ENCODE measurements around the gene ARL4D. TPM values are rescaled to one million over a fixed set of nuclear protein-coding genes. Genes with fewer than 3 reads are reported as not detected.
"Not testable (repeated sequence)": the region's sequence is repeated elsewhere in the genome, so short reads cannot be mapped to it uniquely, and the experiment has no call there.

Gene ARL4D
- total RNA-seq, 1 donor from 2014 or later: 35.7 TPM

DNA sequence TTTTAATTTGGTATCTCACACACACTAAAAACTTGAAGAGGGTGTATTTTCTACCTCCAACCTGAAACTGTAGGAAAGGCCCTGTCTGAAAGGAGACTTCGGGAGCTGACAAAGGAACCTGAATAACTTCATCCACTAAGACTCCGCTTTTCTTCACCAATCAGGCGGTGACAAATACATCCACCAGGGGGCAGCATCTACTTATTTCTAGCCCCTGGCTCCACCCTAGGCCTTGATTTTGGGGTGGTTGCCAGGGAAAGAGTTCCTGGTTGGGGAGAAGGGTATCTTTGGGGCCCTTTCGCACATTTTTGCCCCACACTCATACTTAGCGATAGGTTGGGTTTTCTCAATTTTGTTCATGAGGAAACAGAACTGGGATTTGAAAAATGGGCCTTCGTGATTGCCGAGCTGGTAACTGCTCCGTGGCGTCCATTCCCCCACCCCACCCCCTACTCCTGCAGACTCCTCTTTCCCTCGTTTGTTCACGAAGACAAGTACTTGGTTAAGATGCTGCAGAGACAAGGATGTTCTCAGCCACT, 4.8 kb upstream of the ARL4D start:
- no peak overlapping the region for H3K4me3 Mint-ChIP-seq (ENCODE audit: unreplicated experiment)
- TF ChIP-seq, protein P1, sequence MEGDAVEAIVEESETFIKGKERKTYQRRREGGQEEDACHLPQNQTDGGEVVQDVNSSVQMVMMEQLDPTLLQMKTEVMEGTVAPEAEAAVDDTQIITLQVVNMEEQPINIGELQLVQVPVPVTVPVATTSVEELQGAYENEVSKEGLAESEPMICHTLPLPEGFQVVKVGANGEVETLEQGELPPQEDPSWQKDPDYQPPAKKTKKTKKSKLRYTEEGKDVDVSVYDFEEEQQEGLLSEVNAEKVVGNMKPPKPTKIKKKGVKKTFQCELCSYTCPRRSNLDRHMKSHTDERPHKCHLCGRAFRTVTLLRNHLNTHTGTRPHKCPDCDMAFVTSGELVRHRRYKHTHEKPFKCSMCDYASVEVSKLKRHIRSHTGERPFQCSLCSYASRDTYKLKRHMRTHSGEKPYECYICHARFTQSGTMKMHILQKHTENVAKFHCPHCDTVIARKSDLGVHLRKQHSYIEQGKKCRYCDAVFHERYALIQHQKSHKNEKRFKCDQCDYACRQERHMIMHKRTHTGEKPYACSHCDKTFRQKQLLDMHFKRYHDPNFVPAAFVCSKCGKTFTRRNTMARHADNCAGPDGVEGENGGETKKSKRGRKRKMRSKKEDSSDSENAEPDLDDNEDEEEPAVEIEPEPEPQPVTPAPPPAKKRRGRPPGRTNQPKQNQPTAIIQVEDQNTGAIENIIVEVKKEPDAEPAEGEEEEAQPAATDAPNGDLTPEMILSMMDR (IDR thresholded peaks at IDR 0.05; ENCODE audit: unreplicated experiment): peak; percentile 92
- H3K9me3 Mint-ChIP-seq (ENCODE audit: unreplicated experiment): no peaks in the 10 kb centered on the region
- peaks cover 22% of the 10 kb centered on the region for H3K4me1 Mint-ChIP-seq (ENCODE audit: unreplicated experiment)
- H3K36me3 Mint-ChIP-seq (ENCODE audit: low read depth, unreplicated experiment): no peaks in the 10 kb centered on the region
- DNase-seq (ENCODE audit: low spot score): peak; percentile 87
- no peak overlapping the region for H3K27ac Mint-ChIP-seq (ENCODE audit: unreplicated experiment)
- peaks cover 5% of the 10 kb centered on the region for H3K27me3 Mint-ChIP-seq (ENCODE audit: unreplicated experiment)

GRCh38 chr17:43394696-43395095, 4.1 kb upstream of the ARL4D start:
- H3K4me3 Mint-ChIP-seq (ENCODE audit: unreplicated experiment); H3K27ac Mint-ChIP-seq (ENCODE audit: unreplicated experiment); DNase-seq (ENCODE audit: low spot score); H3K36me3 Mint-ChIP-seq (ENCODE audit: low read depth, unreplicated experiment); H3K9me3 Mint-ChIP-seq (ENCODE audit: unreplicated experiment); H3K27me3 Mint-ChIP-seq (ENCODE audit: unreplicated experiment): not testable (repeated sequence)
- peaks cover 22% of the 10 kb centered on the region for H3K4me1 Mint-ChIP-seq (ENCODE audit: unreplicated experiment)

- peaks cover 24% of the 10 kb centered on the region for H3K4me1 Mint-ChIP-seq (ENCODE audit: unreplicated experiment)
- H3K4me3 Mint-ChIP-seq (ENCODE audit: unreplicated experiment): no peak overlapping the region
- no peak for DNase-seq (ENCODE audit: low spot score)
- H3K9me3 Mint-ChIP-seq (ENCODE audit: unreplicated experiment): no peaks in the 10 kb centered on the region
- H3K27me3 Mint-ChIP-seq (ENCODE audit: unreplicated experiment): peaks cover 5% of the 10 kb centered on the region
- H3K36me3 Mint-ChIP-seq (ENCODE audit: low read depth, unreplicated experiment): no peaks in the 10 kb centered on the region
- no peak overlapping the region for H3K27ac Mint-ChIP-seq (ENCODE audit: unreplicated experiment)
- TF ChIP-seq, protein P1 (IDR thresholded peaks at IDR 0.05; ENCODE audit: unreplicated experiment): no peak
Observed at GRCh38 chr17:43395165-43395564, 3.6 kb upstream of the ARL4D start.

GRCh38 chr17:43396491-43397060, 2.2 kb upstream of the ARL4D start:
- Mint-ChIP-seq H3K9me3 (ENCODE audit: unreplicated experiment) (no peaks in the 10 kb centered on the region), H3K27me3 (ENCODE audit: unreplicated experiment) (peaks cover 5% of the 10 kb centered on the region), H3K4me1 (ENCODE audit: unreplicated experiment) (peaks cover 36% of the 10 kb centered on the region), H3K27ac (ENCODE audit: unreplicated experiment) (no peak overlapping the region), H3K36me3 (ENCODE audit: low read depth, unreplicated experiment) (peaks cover 6% of the 10 kb centered on the region), H3K4me3 (ENCODE audit: unreplicated experiment) (no peak overlapping the region)
- TF ChIP-seq, protein P1 (IDR thresholded peaks at IDR 0.05; ENCODE audit: unreplicated experiment): no peak
- no peak for DNase-seq (ENCODE audit: low spot score)

DNA sequence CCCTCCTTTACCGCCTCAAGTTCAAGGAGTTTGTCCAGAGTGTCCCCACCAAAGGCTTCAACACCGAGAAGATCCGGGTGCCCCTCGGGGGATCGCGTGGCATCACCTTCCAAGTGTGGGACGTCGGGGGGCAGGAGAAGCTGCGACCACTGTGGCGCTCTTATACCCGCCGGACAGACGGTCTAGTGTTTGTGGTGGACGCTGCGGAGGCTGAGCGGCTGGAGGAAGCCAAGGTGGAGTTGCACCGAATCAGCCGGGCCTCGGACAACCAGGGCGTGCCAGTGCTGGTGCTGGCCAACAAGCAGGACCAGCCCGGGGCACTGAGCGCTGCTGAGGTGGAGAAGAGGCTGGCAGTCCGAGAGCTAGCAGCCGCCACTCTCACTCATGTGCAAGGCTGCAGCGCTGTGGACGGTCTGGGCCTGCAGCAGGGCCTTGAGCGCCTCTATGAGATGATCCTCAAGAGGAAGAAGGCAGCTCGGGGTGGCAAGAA, 1.1 kb downstream of the ARL4D start:
- Mint-ChIP-seq H3K4me3 (ENCODE audit: unreplicated experiment) (peak overlapping the region; percentile 96), H3K9me3 (ENCODE audit: unreplicated experiment) (no peaks in the 10 kb centered on the region), H3K27me3 (ENCODE audit: unreplicated experiment) (peaks cover 3% of the 10 kb centered on the region), H3K36me3 (ENCODE audit: low read depth, unreplicated experiment) (peaks cover 6% of the 10 kb centered on the region), H3K4me1 (ENCODE audit: unreplicated experiment) (peaks cover 54% of the 10 kb centered on the region), H3K27ac (ENCODE audit: unreplicated experiment) (no peak overlapping the region)
- no peak for DNase-seq (ENCODE audit: low spot score)
- TF ChIP-seq, protein P1 (IDR thresholded peaks at IDR 0.05; ENCODE audit: unreplicated experiment): no peak
